Measurements from ENCODE around the gene WFDC5.
"Not testable (repeated sequence)": the region's sequence is repeated elsewhere in the genome, so short reads cannot be mapped to it uniquely, and the experiment has no call there.

Gene WFDC5

GRCh38 chr20:45070932-45071632, 43.9 kb downstream of the WFDC5 start:
- TF ChIP-seq, protein P1, sequence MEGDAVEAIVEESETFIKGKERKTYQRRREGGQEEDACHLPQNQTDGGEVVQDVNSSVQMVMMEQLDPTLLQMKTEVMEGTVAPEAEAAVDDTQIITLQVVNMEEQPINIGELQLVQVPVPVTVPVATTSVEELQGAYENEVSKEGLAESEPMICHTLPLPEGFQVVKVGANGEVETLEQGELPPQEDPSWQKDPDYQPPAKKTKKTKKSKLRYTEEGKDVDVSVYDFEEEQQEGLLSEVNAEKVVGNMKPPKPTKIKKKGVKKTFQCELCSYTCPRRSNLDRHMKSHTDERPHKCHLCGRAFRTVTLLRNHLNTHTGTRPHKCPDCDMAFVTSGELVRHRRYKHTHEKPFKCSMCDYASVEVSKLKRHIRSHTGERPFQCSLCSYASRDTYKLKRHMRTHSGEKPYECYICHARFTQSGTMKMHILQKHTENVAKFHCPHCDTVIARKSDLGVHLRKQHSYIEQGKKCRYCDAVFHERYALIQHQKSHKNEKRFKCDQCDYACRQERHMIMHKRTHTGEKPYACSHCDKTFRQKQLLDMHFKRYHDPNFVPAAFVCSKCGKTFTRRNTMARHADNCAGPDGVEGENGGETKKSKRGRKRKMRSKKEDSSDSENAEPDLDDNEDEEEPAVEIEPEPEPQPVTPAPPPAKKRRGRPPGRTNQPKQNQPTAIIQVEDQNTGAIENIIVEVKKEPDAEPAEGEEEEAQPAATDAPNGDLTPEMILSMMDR (IDR thresholded peaks at IDR 0.05; ENCODE audit: low read depth, low read length, missing control alignments), result no peak
- no peak for DNase-seq (ENCODE audit: low read depth)
- no peak overlapping the region for H3K4me3 ChIP-seq (ENCODE audit: low read depth, low read length)

GRCh38 chr20:45069261-45069660, 45.7 kb downstream of the WFDC5 start:
- no peak for DNase-seq (ENCODE audit: low read depth)
- TF ChIP-seq, protein P1 (IDR thresholded peaks at IDR 0.05; ENCODE audit: low read depth, low read length, missing control alignments), result no peak

GRCh38 chr20:45067558-45067957, 47.4 kb downstream of the WFDC5 start:
- TF ChIP-seq, protein P1 (IDR thresholded peaks at IDR 0.05; ENCODE audit: low read depth, low read length, missing control alignments), result no peak
- H3K4me3 ChIP-seq (ENCODE audit: low read depth, low read length), result no peak overlapping the region
- DNase-seq (ENCODE audit: low read depth), result no peak

More at GRCh38 chr20:45069261-45069660, 45.7 kb downstream of the WFDC5 start:
- no peak overlapping the region for H3K4me3 ChIP-seq (ENCODE audit: low read depth, low read length)

- DNase-seq (ENCODE audit: low read depth), result no peak
- TF ChIP-seq, protein P1 (IDR thresholded peaks at IDR 0.05; ENCODE audit: low read depth, low read length, missing control alignments), result no peak
- no peak overlapping the region for H3K4me3 ChIP-seq (ENCODE audit: low read depth, low read length)
These were observed 47.9 kb downstream of the WFDC5 start for GRCh38 chr20:45067087-45067486.

DNA sequence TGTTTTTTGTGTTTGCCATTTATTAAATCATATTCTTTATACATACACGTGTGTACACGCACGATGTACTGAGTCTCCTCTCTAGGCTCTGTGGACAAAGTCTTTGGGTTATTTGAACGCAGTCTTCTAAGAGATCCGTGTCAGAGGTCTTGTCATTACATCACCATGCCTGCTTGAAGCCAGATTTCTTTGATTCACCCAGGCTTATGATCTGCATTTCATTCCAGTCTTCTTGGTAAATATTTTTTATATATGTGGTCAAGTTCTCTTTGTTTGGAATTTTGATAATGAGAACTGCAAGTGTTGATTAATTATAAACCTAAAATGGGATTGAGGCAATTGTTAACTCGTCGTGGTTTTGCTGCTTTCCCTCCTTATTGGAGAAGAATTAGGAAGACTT, 48.6 kb downstream of the WFDC5 start:
- TF ChIP-seq, protein P1 (IDR thresholded peaks at IDR 0.05; ENCODE audit: low read depth, low read length, missing control alignments), result no peak
- no peak for DNase-seq (ENCODE audit: low read depth)
- no peak overlapping the region for H3K4me3 ChIP-seq (ENCODE audit: low read depth, low read length)

DNA sequence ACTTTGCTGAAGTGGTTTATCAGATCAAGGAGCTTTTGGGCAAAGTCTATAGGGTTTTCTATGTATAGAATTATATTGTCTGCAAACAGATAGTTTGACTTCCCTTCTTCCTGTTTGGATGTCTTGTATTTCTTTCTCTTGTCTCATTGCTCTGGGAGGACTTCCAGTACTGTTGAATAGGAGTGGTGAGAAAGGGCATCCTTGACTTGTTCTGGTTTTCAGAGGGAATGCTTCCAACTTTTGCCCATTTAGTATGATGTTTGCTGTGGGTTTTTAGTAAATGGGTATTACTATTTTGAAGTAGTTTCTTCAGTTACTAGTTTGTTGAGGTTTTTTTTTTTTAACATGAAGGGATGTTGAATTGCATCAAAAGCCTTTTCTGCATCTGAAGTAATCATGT, 50.2 kb downstream of the WFDC5 start:
- no peak overlapping the region for H3K4me3 ChIP-seq (ENCODE audit: low read depth, low read length)
- no peak for DNase-seq (ENCODE audit: low read depth)
- TF ChIP-seq, protein P1 (IDR thresholded peaks at IDR 0.05; ENCODE audit: low read depth, low read length, missing control alignments), result no peak

GRCh38 chr20:45063107-45063506, 51.9 kb downstream of the WFDC5 start:
- H3K4me3 ChIP-seq (ENCODE audit: low read depth, low read length); DNase-seq (ENCODE audit: low read depth): not testable (repeated sequence)
